CD14-positive monocyte (primary cell): ENCODE data around the gene SFRP4. TPM values are rescaled to one million over a fixed set of nuclear protein-coding genes. Genes with fewer than 3 reads are reported as not detected.

Source experiments
- DNase-seq, 3 donors: peaks; one replicate each; pipeline ENCODE4 v3.0.0-alpha.2; 2011 to 2022
- H2AFZ ChIP-seq: 2 replicates; pipeline ENCODE4 v1.6.0; 2012; ENCODE audit warnings: mild to moderate bottlenecking, low read depth, low read length, inconsistent platforms; ENCODE audit not compliant: insufficient read depth, poor library complexity, severe bottlenecking
- H3K27ac ChIP-seq, 2 donors: 1 replicate in 1 of 2; 2 replicates in 1 of 2; pipeline ENCODE4 v1.5.1; 2012 to 2013; ENCODE audit warnings: low read length in 2 of 2, control low read depth in 1 of 2, inconsistent platforms in 1 of 2, low read depth in 1 of 2, mild to moderate bottlenecking in 1 of 2
- H3K27me3 ChIP-seq, 2 donors: one replicate each; pipeline versions ENCODE4 v1.6.0 to v1.6.1; 2011 to 2013; ENCODE audit warnings: low read length in 2 of 2; ENCODE audit not compliant: control insufficient read depth in 2 of 2, insufficient read depth in 2 of 2
- H3K36me3 ChIP-seq, 2 donors: replicated peaks in 1 of 2; 1 replicate in 1 of 2; 2 replicates in 1 of 2; pipeline versions ENCODE4 v1.5.1 to v1.6.1; 2012 to 2013; ENCODE audit warnings: low read length in 2 of 2, control low read depth in 1 of 2, inconsistent platforms in 1 of 2, mild to moderate bottlenecking in 1 of 2; ENCODE audit not compliant: insufficient read depth in 2 of 2, control insufficient read depth in 1 of 2
- H3K4me1 ChIP-seq, 2 donors: 1 replicate in 1 of 2; 2 replicates in 1 of 2; pipeline versions ENCODE4 v1.5.1 to v1.6.1; 2012 to 2013; ENCODE audit warnings: low read length in 2 of 2, control low read depth in 1 of 2, inconsistent platforms in 1 of 2, mild to moderate bottlenecking in 1 of 2, moderate library complexity in 1 of 2; ENCODE audit not compliant: insufficient read depth in 2 of 2, control insufficient read depth in 1 of 2
- H3K4me2 ChIP-seq: replicated peaks from 2 replicates; pipeline ENCODE3; 2012; ENCODE audit warnings: low read length, moderate library complexity, mild to moderate bottlenecking; ENCODE audit not compliant: poor library complexity, severe bottlenecking; ENCODE audit errors: extremely low read depth
- H3K4me3 ChIP-seq, 3 experiments: fragments of 200-600 bp in 1 of 3; sonication (generic) in 1 of 3; replicated peaks in 1 of 3; 1 replicate in 2 of 3; 2 replicates in 1 of 3; pipeline ENCODE4 v1.5.1; 2011 to 2013; ENCODE audit warnings: low read length in 3 of 3, mild to moderate bottlenecking in 3 of 3, control low read depth in 2 of 3, low read depth in 2 of 3, inconsistent platforms in 1 of 3, moderate library complexity in 1 of 3
- H3K79me2 ChIP-seq: 2 replicates; pipeline ENCODE4 v1.6.0; 2012; ENCODE audit warnings: mild to moderate bottlenecking, control low read depth, inconsistent platforms, low read length, moderate library complexity; ENCODE audit not compliant: insufficient read depth
- H3K9ac ChIP-seq: 2 replicates; pipeline ENCODE4 v1.6.0; 2017; ENCODE audit warnings: low read length, mild to moderate bottlenecking; ENCODE audit not compliant: insufficient read depth, poor library complexity, severe bottlenecking
- H3K9me3 ChIP-seq, 2 donors: replicated peaks in 1 of 2; 1 replicate in 1 of 2; 2 replicates in 1 of 2; pipeline versions ENCODE4 v1.5.1 to v1.6.1; 2012 to 2013; ENCODE audit warnings: low read length in 2 of 2, control low read depth in 1 of 2; ENCODE audit not compliant: control insufficient read depth in 1 of 2, insufficient read depth in 1 of 2
- H4K20me1 ChIP-seq: 2 replicates; pipeline ENCODE4 v1.6.0; 2012; ENCODE audit warnings: mild to moderate bottlenecking, low read length, control low read depth, moderate library complexity; ENCODE audit not compliant: insufficient read depth
- H3K27ac Mint-ChIP-seq, 7 donors: one replicate each; pipeline ENCODE4 v1.8.0; 2020; ENCODE audit warnings: mild to moderate bottlenecking in 7 of 7, mixed read lengths in 7 of 7, moderate library complexity in 6 of 7, inconsistent platforms in 2 of 7
- H3K27me3 Mint-ChIP-seq, 3 donors: one replicate each; pipeline ENCODE4 v1.8.0; 2021 to 2022; ENCODE audit warnings: low read depth in 3 of 3, mild to moderate bottlenecking in 3 of 3, mixed read lengths in 3 of 3, moderate library complexity in 3 of 3, inconsistent platforms in 1 of 3
- H3K36me3 Mint-ChIP-seq, 2 donors: one replicate each; pipeline ENCODE4 v1.8.0; 2020; ENCODE audit warnings: mixed read lengths in 2 of 2, inconsistent platforms in 1 of 2, mild to moderate bottlenecking in 1 of 2
- H3K4me1 Mint-ChIP-seq: one replicate; pipeline ENCODE4 v1.8.0; 2020; ENCODE audit warnings: mild to moderate bottlenecking, mixed read lengths
- H3K4me3 Mint-ChIP-seq, 2 donors: one replicate each; pipeline ENCODE4 v1.8.0; 2020; ENCODE audit warnings: mild to moderate bottlenecking in 2 of 2, mixed read lengths in 2 of 2, moderate library complexity in 1 of 2
- H3K9me3 Mint-ChIP-seq, 7 donors: one replicate each; pipeline ENCODE4 v1.8.0; 2020 to 2022; ENCODE audit warnings: mixed read lengths in 7 of 7, mild to moderate bottlenecking in 6 of 7, moderate library complexity in 6 of 7, inconsistent platforms in 2 of 7
- CTCF ChIP-seq: fragments of 200-600 bp; IDR thresholded peaks from one replicate; pipeline ENCODE4 v1.8.0; 2022; ENCODE audit warnings: antibody characterized with exemption, mild to moderate bottlenecking
- WGBS: methylation state at CpG from one replicate; pipeline ENCODE4 v1.1.5; 2013; ENCODE audit warnings: missing lambda C conversion rate; ENCODE audit not compliant: insufficient coverage; 5-methylcytosine and 5-hydroxymethylcytosine counted together
- intact Hi-C, 2 donors: fragments of 100-400 bp; cut with micrococcal nuclease; formaldehyde crosslinking; loops; one replicate each; pipeline versions ENCODE4 v1.15.0 to v1.15.1; 2023
- polyA plus RNA-seq, 3 donors: library from polyadenylated mRNA; depleted of rRNA in 1 of 3; unstranded in 2 of 3; stranded (reverse) in 1 of 3; fragments of 300-500 nt in 2 of 3; fragments of >200 nt in 1 of 3; fragmentation: Illumina TruSeq in 2 of 3; gene quantifications; 1 replicate in 2 of 3; 2 replicates in 1 of 3; pipeline ENCODE4 v1.2.3, GENCODE V29; 2012 to 2021

SFRP4 gene
- polyA plus RNA-seq, 3 donors: not detected

- H3K36me3 Mint-ChIP-seq: peaks cover 0 to 3% of the 10 kb centered on the region in 2 donors
- H3K9ac ChIP-seq: no peak overlapping the region
- H3K9me3 Mint-ChIP-seq: peaks cover 3 to 19% (median 14%) of the 10 kb centered on the region in 7 donors
- H3K4me3 Mint-ChIP-seq: no peak overlapping the region
- no peak overlapping the region for H3K27ac ChIP-seq
- peaks cover 8 to 19% (median 13%) of the 10 kb centered on the region in 3 donors for H3K27me3 Mint-ChIP-seq
- peaks cover 15% of the 10 kb centered on the region for H3K4me1 Mint-ChIP-seq
- H3K27ac Mint-ChIP-seq: no peak overlapping the region
- no peak overlapping the region for H3K4me3 ChIP-seq
- no peak overlapping the region for H3K4me2 ChIP-seq
- H3K9me3 ChIP-seq: peaks cover 2 to 14% of the 10 kb centered on the region in 2 donors
- no peaks in the 10 kb centered on the region for H4K20me1 ChIP-seq
- peaks cover 7% of the 10 kb centered on the region for H3K79me2 ChIP-seq
- no peak for DNase-seq
- 83% methylated on average over 1 of the region's 1 CpG for WGBS
- peaks cover 0 to 6% of the 10 kb centered on the region in 2 donors for H3K36me3 ChIP-seq
- no peak overlapping the region for H2AFZ ChIP-seq
- H3K27me3 ChIP-seq: peaks cover 2 to 8% of the 10 kb centered on the region in 2 donors
- H3K4me1 ChIP-seq: peaks cover 20 to 23% of the 10 kb centered on the region in 2 donors
- no peak for TF ChIP-seq CTCF
- intact Hi-C loops: no loop called here
Measured at GRCh38 chr7:37923996-37924395, 7.4 kb upstream of the SFRP4 start.

GRCh38 chr7:37921876-37922275 lies 5.3 kb upstream of the SFRP4 start:
- TF ChIP-seq CTCF: no peak
- WGBS: 45% methylated on average over 2 of the region's 4 CpGs
- Mint-ChIP-seq H3K9me3 (peaks cover 3 to 19% (median 14%) of the 10 kb centered on the region in 7 donors), H3K4me1 (peaks cover 21% of the 10 kb centered on the region), H3K36me3 (peaks cover 0 to 3% of the 10 kb centered on the region in 2 donors), H3K27me3 (peaks cover 24 to 40% (median 25%) of the 10 kb centered on the region in 3 donors), H3K4me3 (peak overlapping the region in 1 of 2 donors; percentile 6), H3K27ac (no peak overlapping the region)
- Histone ChIP-seq H3K27ac (no peak overlapping the region), H3K9me3 (peaks cover 2 to 14% of the 10 kb centered on the region in 2 donors), H3K79me2 (peaks cover 7% of the 10 kb centered on the region), H2AFZ (no peak overlapping the region), H3K27me3 (peaks cover 17 to 29% of the 10 kb centered on the region in 2 donors), H4K20me1 (no peaks in the 10 kb centered on the region), H3K4me1 (peaks cover 20 to 23% of the 10 kb centered on the region in 2 donors), H3K36me3 (peaks cover 0 to 6% of the 10 kb centered on the region in 2 donors), H3K9ac (no peak overlapping the region), H3K4me3 (no peak overlapping the region), H3K4me2 (no peak overlapping the region)
- intact Hi-C loops: no loop called here
- DNase-seq: no peak
